DMS 273 (cell line): ENCODE measurements around the gene UROS.
A peak's percentile ranks its signal among the peaks of the same experiment; 100 is the strongest.

Experiments used
- DNase-seq: peaks from one replicate; lab custom pipeline; 2025; ENCODE audit not compliant: unreplicated experiment; lab: John Stamatoyannopoulos, UW

Gene UROS

DNA sequence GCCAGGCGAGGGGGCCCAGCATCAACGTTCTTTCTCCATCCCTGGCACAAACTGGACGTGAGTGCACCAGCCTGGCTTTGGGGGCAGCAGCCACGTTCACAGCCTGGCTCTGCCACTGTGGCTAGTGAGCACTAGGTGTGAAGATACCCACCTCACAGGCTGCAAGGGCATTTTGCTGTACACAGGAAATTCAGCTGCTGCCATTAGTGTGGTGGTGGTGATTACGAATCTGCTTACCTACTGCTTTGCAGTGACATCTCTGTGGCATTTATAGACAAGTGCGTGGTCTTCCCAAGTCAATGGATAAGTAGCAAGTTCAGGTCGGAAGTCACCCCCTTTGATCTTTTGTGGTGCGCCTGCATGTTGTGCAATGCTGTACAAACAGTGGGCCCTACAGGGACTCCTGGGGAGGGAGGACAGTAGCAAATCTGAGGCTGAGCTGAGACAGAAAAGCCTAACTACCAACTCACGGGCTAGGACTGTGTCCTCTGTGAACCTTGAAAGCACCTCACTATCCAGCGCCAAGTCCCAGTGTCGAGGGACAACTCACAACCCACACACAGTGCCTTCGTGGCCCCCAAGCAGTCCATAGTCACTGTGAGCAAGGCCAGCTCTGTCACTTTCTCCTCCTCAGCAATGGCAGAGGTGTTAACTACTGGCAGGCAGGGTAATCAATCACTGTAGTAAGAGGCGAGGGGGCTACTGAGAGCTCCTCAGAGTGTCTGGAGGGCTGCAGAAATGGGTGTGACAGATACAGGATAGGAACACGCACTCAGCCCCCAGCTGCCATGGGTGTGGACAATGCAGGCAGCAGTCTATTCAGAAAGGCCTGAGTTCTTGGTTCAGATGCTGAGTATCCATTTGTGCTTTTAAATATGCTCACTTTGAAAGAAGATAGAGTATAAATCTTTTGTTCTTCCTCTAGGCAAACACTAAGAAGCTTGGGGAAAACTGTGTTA, 30.4 kb downstream of the UROS start:
- no peak for DNase-seq

- DNase-seq = no peak
Measured at GRCh38 chr10:125788156-125789034, 34.7 kb downstream of the UROS start.

DNA sequence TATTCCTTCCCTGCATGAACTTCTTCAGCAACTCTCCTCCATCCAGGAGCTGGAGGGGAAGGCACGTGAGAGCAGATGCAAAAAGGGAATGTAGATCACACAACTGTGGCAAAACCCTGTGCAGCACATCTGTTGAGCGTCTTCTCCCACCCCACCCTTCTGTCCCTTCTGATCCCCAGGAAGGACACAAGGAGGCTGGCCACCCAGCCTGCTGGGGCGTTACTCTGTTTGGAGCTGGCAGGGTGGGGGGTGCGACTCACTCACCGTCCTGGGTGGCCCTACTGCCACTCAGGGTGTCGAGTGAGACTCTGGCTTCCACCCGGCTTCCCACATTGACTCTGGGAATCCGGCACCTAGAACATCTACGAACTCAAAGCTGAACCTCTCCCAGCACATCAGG, 37.3 kb downstream of the UROS start:
- no peak for DNase-seq

DNA sequence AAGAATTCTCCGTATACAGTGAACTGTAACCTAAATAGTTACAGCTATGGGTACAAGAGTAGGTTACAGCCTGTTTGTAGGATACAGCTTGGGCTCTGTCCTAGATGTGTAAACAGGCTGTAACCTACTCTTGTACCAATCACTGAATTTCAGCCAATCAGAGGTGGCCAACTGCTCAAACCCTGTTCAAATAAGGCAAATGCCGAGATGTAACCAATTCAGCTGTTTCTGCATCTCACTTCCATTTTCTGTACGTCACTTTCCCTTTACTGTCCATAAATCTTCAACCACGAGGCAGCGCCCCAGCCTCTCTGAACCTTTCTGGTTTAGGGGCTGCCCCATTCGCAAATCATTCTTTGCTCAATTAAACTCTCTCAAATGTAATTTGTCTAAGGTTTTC, 39.1 kb downstream of the UROS start:
- no peak for DNase-seq

DNA sequence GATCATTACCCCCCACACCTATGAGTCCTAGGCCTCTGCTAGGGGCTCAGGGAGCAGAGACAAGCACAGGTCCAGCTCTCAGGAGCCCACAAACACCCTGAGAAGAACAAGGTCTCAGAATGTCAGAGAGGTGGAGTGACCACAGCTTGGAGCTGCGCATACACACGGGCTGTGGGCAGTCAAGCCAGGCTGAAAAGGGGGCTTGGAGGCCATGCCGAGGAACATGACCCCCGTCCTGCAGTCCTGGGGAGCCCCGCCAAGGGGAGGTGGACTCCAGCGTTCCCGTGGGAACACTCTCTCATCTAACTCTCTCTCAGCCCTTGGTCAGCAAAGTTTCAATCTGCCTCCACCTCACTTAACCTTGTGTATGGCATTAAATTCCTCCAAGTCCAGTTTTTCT, 39.6 kb downstream of the UROS start:
- no peak for DNase-seq

DNA sequence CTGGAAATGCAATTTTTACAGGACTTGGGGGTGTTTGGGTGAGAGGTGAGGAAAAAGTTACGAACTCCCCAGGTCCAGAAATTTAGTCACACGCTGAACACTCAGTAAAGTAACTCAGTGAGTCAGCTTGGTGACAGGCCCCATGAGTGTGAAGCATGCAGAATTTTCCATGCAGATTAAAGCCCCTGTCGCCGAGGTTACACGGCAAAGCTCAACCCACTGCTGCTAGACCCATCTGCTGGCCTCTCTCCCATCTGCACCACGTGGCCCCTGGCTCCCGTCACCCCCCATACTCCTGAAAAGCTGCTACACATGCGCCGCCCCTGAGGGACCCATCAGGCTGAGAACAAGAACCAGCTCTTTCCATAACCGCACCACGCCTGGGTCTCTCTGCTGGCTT, 40.4 kb downstream of the UROS start:
- DNase-seq = no peak

- DNase-seq = no peak
Measured at GRCh38 chr10:125782054-125782453, 41.0 kb downstream of the UROS start.

GRCh38 chr10:125781374-125781773, 41.7 kb downstream of the UROS start:
- DNase-seq = no peak

DNA sequence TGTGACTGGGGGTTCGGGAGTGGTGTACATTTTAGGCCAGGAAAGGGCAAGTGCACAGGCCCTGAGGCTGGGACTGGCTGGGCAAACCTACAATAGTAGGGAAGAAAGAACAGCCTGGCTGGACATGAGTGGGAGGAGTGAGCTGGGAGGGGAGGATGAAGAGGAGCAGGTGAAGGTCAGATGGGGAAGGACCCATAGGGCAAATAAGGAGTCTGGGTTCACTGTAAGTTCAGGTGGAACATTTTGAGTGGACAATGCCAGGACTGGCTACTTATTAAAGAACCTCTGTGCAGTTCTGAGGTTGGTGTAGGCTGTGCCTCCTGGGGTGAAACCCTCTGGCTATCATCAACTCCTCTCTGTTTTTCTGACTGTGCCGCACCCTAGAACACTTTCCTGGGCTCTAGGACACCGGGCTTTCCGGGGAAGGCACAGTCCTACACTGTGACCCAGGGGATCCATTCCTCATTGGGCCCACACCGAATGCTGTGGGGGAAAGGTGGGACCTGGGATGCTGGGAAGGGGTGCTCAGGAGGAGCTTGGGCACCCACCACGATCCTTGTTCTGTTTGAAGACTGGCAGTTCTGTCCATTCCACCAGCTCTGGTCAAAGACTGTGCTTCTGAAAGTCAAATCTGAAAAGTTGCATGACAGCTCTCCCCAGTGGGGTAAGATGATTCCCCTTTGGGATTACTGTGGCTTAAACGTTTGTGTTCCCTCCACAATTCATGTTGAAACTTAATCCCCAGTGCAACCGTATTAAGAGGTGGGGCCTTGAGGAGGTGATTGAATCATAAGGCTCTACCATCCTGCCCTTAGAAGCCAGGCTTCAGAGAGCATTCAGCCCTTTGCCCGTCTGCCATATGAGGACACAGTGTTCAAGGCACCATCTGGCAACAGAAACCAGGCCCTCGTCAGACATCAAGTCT, 43.4 kb downstream of the UROS start:
- DNase-seq = peak; percentile 28

- no peak for DNase-seq
Measured at GRCh38 chr10:125778556-125778955, 44.5 kb downstream of the UROS start.

GRCh38 chr10:125777806-125778205, 45.3 kb downstream of the UROS start:
- DNase-seq = no peak

- DNase-seq = no peak
Measured at GRCh38 chr10:125775491-125776106, 47.5 kb downstream of the UROS start, which contains the start of gene MMP21. Gene MMP21 (minus strand): TSS chr10:125775821. CDS start chr10:125775821, 0 bp downstream.

GRCh38 chr10:125774581-125775191, 48.4 kb downstream of the UROS start:
- no peak for DNase-seq

- DNase-seq = no peak
Measured at GRCh38 chr10:125773687-125774543, 49.1 kb downstream of the UROS start.

GRCh38 chr10:125772864-125773180, 50.2 kb downstream of the UROS start:
- DNase-seq = no peak

GRCh38 chr10:125772112-125772863, 50.8 kb downstream of the UROS start:
- DNase-seq = no peak

GRCh38 chr10:125770844-125771243, 52.2 kb downstream of the UROS start:
- no peak for DNase-seq

GRCh38 chr10:125769175-125769574, 53.9 kb downstream of the UROS start:
- no peak for DNase-seq
